GM19328 (cell line): ENCODE results near the gene XPNPEP2.

Experiments used
- ATAC-seq: cut with Tn5 transposase; IDR thresholded peaks from one replicate; pipeline ENCODE4 v1.9.1; 2021; ENCODE audit warnings: mild to moderate bottlenecking, moderate library complexity; ENCODE audit not compliant: unreplicated experiment

Gene XPNPEP2

DNA sequence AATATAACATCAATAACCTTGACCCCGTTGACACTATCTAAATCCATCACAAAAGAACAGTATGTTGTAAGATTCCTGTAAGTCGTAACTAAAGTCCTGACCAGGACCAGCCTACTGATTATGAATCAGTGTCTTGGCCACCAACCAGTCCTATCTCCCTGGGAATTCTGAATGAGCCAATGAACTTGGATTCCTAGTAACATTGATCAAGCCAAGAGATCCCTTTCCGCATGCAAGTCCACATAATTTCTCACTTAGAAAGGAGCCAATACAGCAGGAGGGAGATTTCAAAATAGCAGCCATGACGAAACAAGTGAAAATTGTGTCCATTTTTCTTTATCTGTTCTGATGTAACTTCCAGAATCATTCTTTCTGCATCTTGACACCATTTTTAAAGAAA is 9.5 kb downstream of the XPNPEP2 start:
- ATAC-seq: no peak

DNA sequence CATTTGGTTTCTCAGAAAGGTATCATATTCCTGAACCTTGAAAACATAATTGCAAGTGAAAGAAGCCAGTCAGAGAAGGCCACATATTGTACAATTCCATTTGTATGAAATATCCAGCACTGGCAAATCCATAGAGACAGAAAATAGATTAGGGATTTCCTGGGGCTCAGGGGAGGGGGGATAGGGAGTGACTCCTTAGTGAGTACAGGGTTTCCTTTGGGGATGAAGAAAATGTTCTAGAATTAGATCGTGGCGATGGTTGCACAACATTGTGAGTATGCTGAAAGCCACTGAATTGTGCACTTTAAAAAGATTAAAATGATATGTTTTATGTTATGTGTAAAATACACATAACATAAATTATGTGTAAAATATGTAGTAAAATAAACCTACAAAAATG is 10.3 kb downstream of the XPNPEP2 start:
- no peak for ATAC-seq

DNA sequence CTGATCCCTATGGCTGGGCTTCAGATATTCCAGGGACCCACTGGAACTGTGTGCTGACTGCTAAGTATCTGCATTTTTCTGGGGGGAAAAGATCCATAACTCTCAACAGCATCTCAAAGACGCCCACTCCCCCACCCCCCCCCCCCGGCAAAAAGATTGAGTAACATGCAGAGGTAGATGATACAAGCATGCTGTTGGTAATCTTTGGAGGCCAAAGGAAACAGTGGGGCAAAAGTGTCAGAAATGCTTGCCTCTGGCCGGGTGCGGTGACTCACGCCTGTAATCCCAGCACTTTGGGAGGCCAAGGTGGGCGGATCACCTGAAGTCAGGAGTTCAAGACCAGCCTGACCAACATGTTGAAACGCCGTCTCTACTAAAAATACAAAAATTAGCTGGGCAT is 12.2 kb downstream of the XPNPEP2 start:
- ATAC-seq: no peak

GRCh38 chrX:129754056-129755024 is 15.6 kb downstream of the XPNPEP2 start:
- ATAC-seq: no peak

GRCh38 chrX:129755779-129756650 is 17.2 kb downstream of the XPNPEP2 start:
- no peak for ATAC-seq

DNA sequence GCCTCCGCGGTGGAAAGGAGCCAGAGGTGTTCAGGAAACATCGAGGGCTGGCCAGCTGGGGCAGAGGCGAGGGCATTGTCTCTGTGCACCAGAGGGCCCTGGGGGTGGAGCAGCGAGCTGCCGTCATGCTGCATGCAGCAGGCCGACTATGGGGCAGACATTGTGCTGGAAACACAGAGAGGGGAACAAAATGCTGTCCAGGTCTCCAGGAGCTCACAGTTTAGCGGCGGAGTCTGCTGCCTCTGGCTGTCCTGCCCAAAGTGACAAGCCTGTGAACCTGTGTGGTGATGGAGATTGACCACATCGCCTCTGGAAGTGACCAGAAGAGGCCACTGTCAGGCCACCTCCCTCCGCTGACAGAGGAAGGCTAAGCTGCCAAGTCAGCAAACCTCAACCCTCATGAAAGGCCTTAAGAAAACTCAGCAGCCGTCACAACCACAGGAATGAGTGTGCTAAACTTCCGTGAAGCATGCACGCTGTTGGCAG is 20.8 kb downstream of the XPNPEP2 start:
- ATAC-seq: no peak

GRCh38 chrX:129760155-129760554 is 21.4 kb downstream of the XPNPEP2 start:
- no peak for ATAC-seq

- ATAC-seq: no peak
These were observed 22.2 kb downstream of the XPNPEP2 start for GRCh38 chrX:129760981-129761380.

GRCh38 chrX:129761596-129761995 is 22.8 kb downstream of the XPNPEP2 start:
- no peak for ATAC-seq

DNA sequence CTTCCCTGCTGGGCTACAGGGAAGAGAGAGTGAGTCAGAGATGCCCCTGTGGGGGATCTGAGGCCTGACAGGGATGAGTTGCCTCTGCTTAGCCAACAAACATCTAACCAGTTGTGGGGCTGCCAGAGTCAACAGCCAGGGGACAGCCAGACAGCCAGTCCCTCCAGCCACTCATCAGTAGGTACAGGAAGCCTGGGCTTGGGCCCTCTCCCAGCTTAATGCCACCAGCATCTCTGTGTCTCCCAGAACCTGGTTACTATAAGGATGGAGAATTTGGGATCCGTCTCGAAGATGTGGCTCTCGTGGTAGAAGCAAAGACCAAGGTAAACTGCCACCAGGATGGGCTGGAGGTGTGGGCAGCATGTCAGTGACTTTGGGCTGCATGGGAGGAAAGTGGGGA is 23.7 kb downstream of the XPNPEP2 start:
- no peak for ATAC-seq

- no peak for ATAC-seq
These were observed 24.9 kb downstream of the XPNPEP2 start for GRCh38 chrX:129763666-129764065.

GRCh38 chrX:129768186-129768585 is 29.4 kb downstream of the XPNPEP2 start:
- ATAC-seq: no peak

DNA sequence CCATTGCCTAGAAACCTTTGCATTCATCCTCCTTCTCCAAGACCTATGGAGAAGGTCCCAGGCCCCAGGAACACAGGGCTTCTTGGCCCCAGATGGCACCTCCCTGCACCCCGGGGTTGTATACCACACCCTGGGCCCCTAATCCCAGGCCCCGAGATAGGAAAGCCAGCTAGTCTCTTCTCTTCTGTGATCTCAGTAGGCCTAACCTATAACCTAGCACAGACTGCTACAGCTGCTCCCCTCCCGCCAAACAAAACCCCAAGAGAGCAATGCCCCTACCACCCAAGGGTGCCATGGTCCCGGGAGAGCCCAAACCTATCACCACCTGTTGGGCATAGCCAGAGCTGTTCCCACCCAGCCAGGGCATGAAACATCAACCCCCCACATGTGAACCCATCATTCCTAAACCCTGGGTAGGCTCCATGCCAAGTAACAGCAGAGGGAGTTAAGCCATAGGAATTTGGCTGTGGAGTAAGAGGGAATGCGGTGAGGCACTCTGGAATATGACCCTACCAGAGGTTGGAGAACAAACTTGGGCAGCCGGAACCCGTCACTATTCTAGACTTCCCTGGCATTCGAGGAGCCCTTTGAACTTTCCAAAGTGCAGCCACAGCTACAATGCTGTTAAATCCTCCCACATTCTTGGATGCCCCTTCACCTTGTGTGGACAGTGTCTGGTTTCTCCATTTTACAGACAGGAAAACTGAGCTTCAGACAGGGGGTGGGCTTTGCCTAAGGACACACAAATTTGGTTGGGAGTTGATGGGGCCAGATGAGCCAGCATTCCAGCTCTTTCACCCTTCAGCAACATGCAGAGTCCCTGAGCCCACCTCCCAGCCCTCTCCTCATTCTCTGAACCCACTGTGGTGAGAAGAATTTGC is 30.0 kb downstream of the XPNPEP2 start:
- ATAC-seq: no peak

DNA sequence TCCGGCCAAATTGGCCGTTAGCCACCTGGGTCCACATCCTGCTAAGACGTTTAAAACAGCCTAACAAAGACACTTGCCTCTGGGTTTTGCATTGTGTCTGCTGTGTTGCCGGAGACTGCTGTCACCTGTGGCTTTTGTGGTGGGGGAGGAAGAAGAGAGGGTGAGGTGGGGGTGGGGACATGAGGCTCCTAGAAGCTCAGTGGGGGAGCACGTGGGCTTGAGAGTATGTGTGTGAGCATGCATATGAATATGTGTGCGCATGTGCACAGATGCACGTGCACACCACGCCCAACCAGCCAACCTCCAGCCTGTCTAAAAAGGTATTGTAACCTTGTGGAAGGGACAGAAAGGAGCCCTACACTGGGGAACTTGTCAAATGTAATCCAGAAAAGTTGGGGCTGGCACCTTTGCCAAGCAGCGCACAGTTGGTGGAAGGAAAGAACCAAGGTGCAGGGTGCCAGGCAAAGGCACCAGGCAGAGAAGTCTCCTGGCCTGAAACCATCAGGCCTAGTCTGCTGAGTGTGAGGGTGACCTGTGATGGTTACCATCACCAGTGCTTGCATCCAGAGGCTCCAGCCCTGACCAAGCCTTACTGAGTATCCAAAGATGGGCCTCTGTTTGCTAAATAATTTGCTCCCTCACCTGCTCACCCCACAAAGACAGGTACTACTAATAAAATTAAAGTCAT is 30.8 kb downstream of the XPNPEP2 start:
- ATAC-seq: peak; percentile 46

- no peak for ATAC-seq
These were observed 32.7 kb downstream of the XPNPEP2 start for GRCh38 chrX:129771266-129771995.

GRCh38 chrX:129772796-129773431 is 34.1 kb downstream of the XPNPEP2 start:
- peak; percentile 61 for ATAC-seq

- ATAC-seq: no peak
These were observed 35.1 kb downstream of the XPNPEP2 start for GRCh38 chrX:129773649-129774458.
